Measurements from ENCODE around the gene COMMD1.
"Not testable (repeated sequence)": the region's sequence is repeated elsewhere in the genome, so short reads cannot be mapped to it uniquely, and the experiment has no call there.

COMMD1 gene

GRCh38 chr2:61924895-61925663 is 19.6 kb downstream of the COMMD1 start:
- no peak for DNase-seq (ENCODE audit: low read depth, low spot score)

DNA sequence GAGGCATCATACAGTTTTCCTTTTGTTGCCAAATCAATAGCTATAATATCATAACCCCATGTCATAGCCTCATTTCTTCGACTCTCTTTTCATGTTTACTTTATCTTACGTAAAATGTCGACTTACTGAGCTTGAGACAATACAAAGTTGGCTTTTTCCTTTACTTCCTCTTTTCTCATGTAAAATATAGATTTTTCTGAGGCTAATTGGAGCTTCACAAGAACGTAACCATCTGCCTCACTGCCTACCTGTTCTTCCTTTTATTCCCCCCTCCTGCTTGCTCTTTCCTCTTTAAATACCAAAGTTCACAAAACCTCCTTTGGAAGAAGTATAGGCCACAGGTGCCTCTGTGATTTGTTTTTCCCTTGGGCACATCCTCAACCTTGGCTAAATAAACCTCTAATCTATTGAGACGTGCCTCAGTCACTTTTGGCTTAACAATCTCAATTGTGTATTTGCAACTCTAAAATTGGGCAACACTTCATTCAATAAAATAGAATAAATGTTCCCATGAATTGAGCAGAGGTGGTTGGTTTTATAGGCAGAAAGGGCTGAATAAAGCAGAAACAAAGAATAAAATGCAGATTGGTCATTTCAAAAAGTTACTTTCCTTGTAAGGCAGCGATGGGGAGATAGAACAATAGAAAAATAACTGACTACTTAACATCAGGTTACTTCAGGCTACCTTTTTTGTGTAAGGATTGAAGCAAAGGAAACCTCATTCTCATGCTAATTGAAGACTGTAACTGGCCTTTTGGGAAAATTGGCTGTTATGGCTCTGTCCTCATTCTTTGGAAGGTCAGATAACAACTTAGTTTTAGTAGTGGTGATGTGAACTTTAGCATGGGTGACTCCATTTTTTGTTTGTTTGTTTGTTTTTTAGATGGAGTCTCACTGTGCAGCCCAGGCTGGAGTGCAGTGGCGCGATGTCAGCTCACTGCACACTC is 21.3 kb downstream of the COMMD1 start:
- DNase-seq (ENCODE audit: low read depth, low spot score), result no peak

GRCh38 chr2:61928826-61929461 is 23.5 kb downstream of the COMMD1 start:
- DNase-seq (ENCODE audit: low read depth, low spot score), result peak; percentile 81

DNA sequence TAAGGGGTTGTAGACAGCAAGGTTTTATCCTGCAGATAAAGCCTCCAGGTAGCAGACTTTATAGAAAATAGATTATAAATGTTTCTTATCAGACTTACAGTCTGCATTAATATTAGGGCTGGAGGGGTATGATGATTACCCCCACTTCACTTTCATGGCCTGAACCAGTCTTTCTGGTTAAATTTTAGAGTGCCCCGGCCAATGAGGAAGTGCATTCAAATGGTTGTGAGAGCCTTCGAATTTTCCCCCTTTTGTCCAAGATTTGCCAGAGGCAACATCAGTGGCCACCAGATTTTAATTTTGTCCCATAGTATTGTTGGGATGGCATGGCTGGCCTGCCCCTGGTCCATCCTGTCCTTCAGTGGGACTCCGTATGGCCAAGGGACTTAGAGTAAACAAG is 31.6 kb downstream of the COMMD1 start:
- DNase-seq (ENCODE audit: low read depth, low spot score), result no peak

DNA sequence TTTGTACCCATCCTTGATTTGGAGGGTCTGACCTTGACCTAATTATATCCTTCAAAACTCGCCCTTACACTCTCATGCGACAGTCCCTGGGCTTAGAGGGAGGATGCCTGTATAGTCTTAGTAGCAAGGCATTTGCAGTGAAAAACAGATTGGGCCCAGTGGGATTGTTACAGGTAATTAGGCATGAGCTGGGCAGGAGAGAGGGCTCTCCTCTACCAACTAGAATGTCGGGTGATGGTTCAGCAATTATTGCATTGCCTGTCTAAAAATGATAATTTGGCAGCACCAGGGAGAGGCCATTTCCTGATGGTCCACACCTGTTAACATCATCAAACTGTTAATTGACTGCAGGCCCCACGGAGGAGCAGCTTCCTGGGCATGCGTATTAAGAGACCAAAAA is 32.4 kb downstream of the COMMD1 start:
- no peak for DNase-seq (ENCODE audit: low read depth, low spot score)

GRCh38 chr2:61938511-61938910 is 33.0 kb downstream of the COMMD1 start:
- no peak for DNase-seq (ENCODE audit: low read depth, low spot score)

GRCh38 chr2:61943251-61943650 is 37.8 kb downstream of the COMMD1 start:
- DNase-seq (ENCODE audit: low read depth, low spot score), result no peak

DNA sequence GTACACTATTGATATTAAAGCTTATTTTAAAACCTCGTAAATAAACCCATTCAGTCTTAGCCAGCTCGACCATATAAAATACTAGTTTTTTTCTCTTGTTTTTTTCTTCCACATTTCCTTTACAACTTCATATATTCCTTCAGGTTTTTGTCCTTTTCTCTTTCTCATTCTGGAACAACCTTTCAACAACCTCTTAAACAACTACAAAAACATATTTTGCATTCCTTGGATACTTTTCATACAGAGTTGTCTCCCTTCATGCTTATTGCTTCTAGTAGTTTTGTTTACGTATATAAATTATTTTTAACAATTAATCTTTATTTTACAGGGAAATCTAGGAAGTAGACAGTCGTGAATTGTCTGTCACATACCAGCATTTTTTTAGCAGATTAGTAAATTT is 41.2 kb downstream of the COMMD1 start:
- no peak for DNase-seq (ENCODE audit: low read depth, low spot score)

GRCh38 chr2:61948661-61949457 is 43.4 kb downstream of the COMMD1 start:
- no peak for DNase-seq (ENCODE audit: low read depth, low spot score)

GRCh38 chr2:61949458-61949713 is 43.9 kb downstream of the COMMD1 start:
- DNase-seq (ENCODE audit: low read depth, low spot score), result no peak

DNA sequence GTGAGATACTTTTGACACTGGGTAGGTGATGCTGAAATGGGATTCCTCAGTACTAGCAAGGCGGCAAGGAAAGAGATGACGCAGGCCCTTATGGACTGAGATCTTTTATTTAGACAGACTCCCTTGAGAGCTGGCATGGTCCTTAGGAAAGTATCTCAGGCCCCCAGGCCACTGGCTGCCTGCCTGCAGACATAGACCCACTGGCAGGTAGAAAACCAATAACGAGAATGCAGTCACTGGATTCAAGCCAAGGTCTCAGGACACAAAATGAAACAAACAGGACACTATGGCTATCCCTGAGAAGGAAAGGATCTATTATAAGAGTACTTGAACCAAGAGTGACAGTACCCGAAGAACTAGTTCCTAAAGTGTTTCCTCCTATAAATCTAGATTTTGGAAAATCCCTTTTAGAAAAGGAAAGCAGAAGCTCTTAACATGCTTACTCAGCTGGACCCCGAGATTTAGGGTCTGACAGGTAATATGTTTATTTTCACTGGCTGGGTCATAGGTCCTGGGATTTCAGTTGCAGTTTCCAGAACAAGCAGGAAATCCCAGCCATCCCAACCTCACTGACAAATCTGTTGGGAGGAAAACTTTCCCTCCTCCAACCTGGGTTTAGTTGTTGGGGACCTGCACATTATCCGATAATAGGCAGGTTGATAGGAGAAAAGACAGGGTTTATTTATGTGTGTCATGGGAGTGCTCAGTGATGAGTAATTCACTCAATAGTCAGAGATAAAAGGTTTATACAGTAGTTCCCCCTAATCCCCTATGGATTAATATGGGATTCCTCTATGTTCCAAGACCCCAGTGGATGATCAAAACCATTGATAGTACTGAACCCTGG is 44.5 kb downstream of the COMMD1 start:
- peak; percentile 35 for DNase-seq (ENCODE audit: low read depth, low spot score)

- DNase-seq (ENCODE audit: low read depth, low spot score), result no peak
These were observed 45.3 kb downstream of the COMMD1 start for GRCh38 chr2:61950571-61951315.

DNA sequence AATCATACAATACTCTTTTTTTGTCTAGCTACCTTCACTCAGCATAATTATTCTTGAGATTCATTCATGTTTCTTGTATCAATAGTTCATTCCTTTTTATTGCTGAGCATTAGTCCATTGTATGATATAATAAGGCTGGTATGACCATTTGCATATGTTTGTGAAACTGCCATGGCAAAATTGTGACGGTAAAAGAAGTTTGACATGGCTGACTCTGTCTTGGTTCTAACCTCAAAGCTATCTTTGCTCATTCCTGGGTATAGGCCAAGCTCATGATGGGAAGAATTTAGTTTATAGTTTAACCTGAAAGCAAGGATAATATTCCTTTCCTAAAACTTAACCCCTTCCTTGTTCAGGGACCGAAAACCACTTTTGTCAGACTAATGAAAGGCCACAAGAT is 46.4 kb downstream of the COMMD1 start:
- peak; percentile 42 for DNase-seq (ENCODE audit: low read depth, low spot score)

DNA sequence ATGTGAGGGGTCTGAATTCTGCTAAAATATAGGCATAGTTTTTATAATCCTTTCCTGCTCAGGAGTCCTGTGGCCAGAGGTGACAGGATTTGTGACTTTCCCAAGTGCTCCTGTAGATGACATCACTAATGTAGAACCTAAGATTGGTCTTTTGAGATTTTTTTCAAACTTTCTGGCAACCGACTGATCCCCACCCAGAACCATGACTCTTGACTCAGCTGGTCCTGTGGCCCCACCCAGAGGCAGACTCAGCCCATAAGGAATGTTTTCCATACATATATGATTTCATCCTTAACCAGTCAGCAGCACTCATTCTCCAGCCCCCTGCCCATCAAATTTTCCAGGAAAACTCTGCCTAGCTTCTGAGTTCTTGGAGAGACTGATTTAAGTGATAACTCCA is 46.8 kb downstream of the COMMD1 start:
- no peak for DNase-seq (ENCODE audit: low read depth, low spot score)

- not testable (repeated sequence) for DNase-seq (ENCODE audit: low read depth, low spot score)
These were observed 49.4 kb downstream of the COMMD1 start for GRCh38 chr2:61954856-61955255.

- no peak for DNase-seq (ENCODE audit: low read depth, low spot score)
These were observed 54.2 kb downstream of the COMMD1 start for GRCh38 chr2:61959381-61960293.

DNA sequence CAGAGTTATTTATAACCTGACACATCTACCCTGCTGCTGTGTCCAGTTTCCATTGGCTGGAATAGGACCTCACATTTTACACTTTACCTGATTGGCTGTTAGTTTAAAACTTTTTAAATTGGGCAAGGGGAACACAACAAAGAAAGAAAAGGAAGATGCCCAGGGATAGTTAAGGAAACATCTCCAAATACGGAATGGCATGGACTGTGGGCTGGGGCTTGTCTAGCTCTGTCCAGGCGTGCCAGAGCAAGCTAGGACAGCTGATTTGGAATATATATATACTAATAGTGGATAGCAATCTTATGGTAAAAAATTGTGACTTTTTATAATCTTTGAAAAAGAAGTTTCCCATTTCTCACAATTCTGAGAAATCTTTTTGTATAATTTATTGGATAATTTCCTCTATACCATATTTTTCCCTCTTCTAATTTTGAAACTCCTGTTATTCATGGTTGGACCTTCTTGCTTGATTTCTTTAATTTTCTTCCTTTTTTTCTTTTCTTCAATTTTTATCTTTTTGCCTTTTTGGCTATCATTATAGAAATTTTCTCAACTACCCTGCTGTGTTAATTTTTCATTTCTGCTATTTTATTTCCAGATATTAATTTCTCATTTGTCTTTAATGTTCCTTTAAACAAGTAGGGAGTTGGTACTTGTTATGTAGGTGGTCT is 55.9 kb downstream of the COMMD1 start:
- DNase-seq (ENCODE audit: low read depth, low spot score), result no peak

Measured in astrocyte of the hippocampus (primary cell).